ENCODE data around the gene WNT3A. TPM values are rescaled to one million over a fixed set of nuclear protein-coding genes. Genes with fewer than 3 reads are reported as not detected.

The WNT3A gene
- total and polyA plus RNA-seq, 2 donors = 0.02 TPM; not detected in 1

DNA sequence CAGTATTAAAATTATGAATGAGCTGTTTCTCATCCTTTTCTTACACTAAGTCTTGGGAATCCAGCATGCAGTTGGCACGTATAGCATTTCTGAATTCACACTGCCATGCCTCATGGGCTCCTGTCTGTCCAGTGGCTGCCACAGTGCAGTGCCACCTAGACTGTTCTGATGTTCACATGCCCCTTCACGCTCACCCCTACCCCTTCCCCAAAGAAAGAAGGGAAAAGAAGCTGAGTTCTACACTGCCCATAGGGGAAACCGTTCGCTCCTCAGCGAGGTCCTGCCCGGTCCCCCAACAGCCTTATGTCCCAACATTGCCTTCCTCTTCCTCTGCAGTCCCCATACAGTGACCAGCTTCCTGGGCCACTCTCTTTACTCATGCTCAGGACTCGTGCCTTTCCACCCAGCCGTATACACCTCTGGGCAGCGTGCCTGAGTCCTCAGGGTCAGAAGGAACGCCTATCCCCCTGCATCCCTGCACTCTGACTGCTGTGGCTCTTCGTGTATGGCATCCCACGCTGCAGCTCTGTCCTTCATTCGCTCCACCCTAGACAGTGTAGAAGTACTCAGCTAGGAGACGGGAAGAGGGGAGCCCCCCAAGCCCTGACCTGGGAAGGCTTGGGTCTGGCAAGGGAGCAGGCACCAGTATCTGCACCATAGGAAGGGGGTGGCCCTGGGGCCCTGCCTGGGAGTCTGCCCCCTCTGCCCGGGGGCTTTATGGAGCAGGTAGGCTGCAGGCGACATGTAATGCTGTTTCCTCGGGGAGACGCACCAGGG is 51.6 kb downstream of the WNT3A start:
- Histone ChIP-seq H3K4me1 (ENCODE audit: control insufficient read depth in 2 of 2, insufficient read depth in 2 of 2, low read length in 2 of 2) (peaks cover 4 to 14% of the 10 kb centered on the region in 2 donors), H3K27ac (ENCODE audit: low read depth in 1 of 2, low read length in 1 of 2) (no peak overlapping the region), H3K4me3 (ENCODE audit: low read length in 2 of 2) (no peak overlapping the region), H3K27me3 (ENCODE audit: control insufficient read depth in 2 of 2, insufficient read depth in 1 of 2, low read length in 1 of 2) (peaks cover 40 to 78% of the 10 kb centered on the region in 2 donors), H3K36me3 (ENCODE audit: control insufficient read depth in 2 of 2, insufficient read depth in 2 of 2, low read length in 1 of 2) (no peaks in the 10 kb centered on the region), H3K9me3 (ENCODE audit: control insufficient read depth in 2 of 2, insufficient read depth in 1 of 2, low read length in 1 of 2) (peaks cover 3 to 15% of the 10 kb centered on the region in 2 donors)
- DNase-seq (ENCODE audit: low read depth in 6 of 9, low spot score in 9 of 9) = no peak
- WGBS = 57% methylated on average over 18 of the region's 18 CpGs

DNA sequence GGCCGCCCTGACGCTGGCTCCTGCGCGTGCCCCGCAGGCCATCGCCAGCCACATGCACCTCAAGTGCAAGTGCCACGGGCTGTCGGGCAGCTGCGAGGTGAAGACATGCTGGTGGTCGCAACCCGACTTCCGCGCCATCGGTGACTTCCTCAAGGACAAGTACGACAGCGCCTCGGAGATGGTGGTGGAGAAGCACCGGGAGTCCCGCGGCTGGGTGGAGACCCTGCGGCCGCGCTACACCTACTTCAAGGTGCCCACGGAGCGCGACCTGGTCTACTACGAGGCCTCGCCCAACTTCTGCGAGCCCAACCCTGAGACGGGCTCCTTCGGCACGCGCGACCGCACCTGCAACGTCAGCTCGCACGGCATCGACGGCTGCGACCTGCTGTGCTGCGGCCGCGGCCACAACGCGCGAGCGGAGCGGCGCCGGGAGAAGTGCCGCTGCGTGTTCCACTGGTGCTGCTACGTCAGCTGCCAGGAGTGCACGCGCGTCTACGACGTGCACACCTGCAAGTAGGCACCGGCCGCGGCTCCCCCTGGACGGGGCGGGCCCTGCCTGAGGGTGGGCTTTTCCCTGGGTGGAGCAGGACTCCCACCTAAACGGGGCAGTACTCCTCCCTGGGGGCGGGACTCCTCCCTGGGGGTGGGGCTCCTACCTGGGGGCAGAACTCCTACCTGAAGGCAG is 52.3 kb downstream of the WNT3A start:
- 13% methylated on average over 66 of the region's 66 CpGs for WGBS
- peaks cover 4 to 14% of the 10 kb centered on the region in 2 donors for H3K4me1 ChIP-seq (ENCODE audit: control insufficient read depth in 2 of 2, insufficient read depth in 2 of 2, low read length in 2 of 2)
- peaks cover 40 to 84% of the 10 kb centered on the region in 2 donors for H3K27me3 ChIP-seq (ENCODE audit: control insufficient read depth in 2 of 2, insufficient read depth in 1 of 2, low read length in 1 of 2)
- H3K4me3 ChIP-seq (ENCODE audit: low read length in 2 of 2) = peak overlapping the region in 1 of 2 donors; percentile 29
- H3K36me3 ChIP-seq (ENCODE audit: control insufficient read depth in 2 of 2, insufficient read depth in 2 of 2, low read length in 1 of 2) = no peaks in the 10 kb centered on the region
- peak in 1 of 9 donors; percentile 35 for DNase-seq (ENCODE audit: low read depth in 6 of 9, low spot score in 9 of 9)
- H3K27ac ChIP-seq (ENCODE audit: low read depth in 1 of 2, low read length in 1 of 2) = no peak overlapping the region
- H3K9me3 ChIP-seq (ENCODE audit: control insufficient read depth in 2 of 2, insufficient read depth in 1 of 2, low read length in 1 of 2) = peaks cover 3 to 15% of the 10 kb centered on the region in 2 donors

DNA sequence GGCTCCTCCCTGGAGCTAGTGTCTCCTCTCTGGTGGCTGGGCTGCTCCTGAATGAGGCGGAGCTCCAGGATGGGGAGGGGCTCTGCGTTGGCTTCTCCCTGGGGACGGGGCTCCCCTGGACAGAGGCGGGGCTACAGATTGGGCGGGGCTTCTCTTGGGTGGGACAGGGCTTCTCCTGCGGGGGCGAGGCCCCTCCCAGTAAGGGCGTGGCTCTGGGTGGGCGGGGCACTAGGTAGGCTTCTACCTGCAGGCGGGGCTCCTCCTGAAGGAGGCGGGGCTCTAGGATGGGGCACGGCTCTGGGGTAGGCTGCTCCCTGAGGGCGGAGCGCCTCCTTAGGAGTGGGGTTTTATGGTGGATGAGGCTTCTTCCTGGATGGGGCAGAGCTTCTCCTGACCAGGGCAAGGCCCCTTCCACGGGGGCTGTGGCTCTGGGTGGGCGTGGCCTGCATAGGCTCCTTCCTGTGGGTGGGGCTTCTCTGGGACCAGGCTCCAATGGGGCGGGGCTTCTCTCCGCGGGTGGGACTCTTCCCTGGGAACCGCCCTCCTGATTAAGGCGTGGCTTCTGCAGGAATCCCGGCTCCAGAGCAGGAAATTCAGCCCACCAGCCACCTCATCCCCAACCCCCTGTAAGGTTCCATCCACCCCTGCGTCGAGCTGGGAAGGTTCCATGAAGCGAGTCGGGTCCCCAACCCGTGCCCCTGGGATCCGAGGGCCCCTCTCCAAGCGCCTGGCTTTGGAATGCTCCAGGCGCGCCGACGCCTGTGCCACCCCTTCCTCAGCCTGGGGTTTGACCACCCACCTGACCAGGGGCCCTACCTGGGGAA is 53.0 kb downstream of the WNT3A start:
- H3K36me3 ChIP-seq (ENCODE audit: control insufficient read depth in 2 of 2, insufficient read depth in 2 of 2, low read length in 1 of 2) = no peaks in the 10 kb centered on the region
- peaks cover 3 to 15% of the 10 kb centered on the region in 2 donors for H3K9me3 ChIP-seq (ENCODE audit: control insufficient read depth in 2 of 2, insufficient read depth in 1 of 2, low read length in 1 of 2)
- no peak overlapping the region for H3K27ac ChIP-seq (ENCODE audit: low read depth in 1 of 2, low read length in 1 of 2)
- DNase-seq (ENCODE audit: low read depth in 6 of 9, low spot score in 9 of 9) = peak in 2 of 9 donors; percentile 36 to 45
- 9% methylated on average over 33 of the region's 33 CpGs for WGBS
- H3K4me3 ChIP-seq (ENCODE audit: low read length in 2 of 2) = peak overlapping the region in 1 of 2 donors; percentile 29
- peaks cover 40 to 86% of the 10 kb centered on the region in 2 donors for H3K27me3 ChIP-seq (ENCODE audit: control insufficient read depth in 2 of 2, insufficient read depth in 1 of 2, low read length in 1 of 2)
- H3K4me1 ChIP-seq (ENCODE audit: control insufficient read depth in 2 of 2, insufficient read depth in 2 of 2, low read length in 2 of 2) = peaks cover 4 to 14% of the 10 kb centered on the region in 2 donors

DNA sequence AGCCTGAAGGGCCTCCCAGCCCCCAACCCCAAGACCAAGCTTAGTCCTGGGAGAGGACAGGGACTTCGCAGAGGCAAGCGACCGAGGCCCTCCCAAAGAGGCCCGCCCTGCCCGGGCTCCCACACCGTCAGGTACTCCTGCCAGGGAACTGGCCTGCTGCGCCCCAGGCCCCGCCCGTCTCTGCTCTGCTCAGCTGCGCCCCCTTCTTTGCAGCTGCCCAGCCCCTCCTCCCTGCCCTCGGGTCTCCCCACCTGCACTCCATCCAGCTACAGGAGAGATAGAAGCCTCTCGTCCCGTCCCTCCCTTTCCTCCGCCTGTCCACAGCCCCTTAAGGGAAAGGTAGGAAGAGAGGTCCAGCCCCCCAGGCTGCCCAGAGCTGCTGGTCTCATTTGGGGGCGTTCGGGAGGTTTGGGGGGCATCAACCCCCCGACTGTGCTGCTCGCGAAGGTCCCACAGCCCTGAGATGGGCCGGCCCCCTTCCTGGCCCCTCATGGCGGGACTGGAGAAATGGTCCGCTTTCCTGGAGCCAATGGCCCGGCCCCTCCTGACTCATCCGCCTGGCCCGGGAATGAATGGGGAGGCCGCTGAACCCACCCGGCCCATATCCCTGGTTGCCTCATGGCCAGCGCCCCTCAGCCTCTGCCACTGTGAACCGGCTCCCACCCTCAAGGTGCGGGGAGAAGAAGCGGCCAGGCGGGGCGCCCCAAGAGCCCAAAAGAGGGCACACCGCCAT is 53.8 kb downstream of the WNT3A start:
- WGBS = 16% methylated on average over 34 of the region's 34 CpGs
- Histone ChIP-seq H3K4me1 (ENCODE audit: control insufficient read depth in 2 of 2, insufficient read depth in 2 of 2, low read length in 2 of 2) (peaks cover 4 to 14% of the 10 kb centered on the region in 2 donors), H3K9me3 (ENCODE audit: control insufficient read depth in 2 of 2, insufficient read depth in 1 of 2, low read length in 1 of 2) (peaks cover 3 to 15% of the 10 kb centered on the region in 2 donors), H3K4me3 (ENCODE audit: low read length in 2 of 2) (no peak overlapping the region), H3K27me3 (ENCODE audit: control insufficient read depth in 2 of 2, insufficient read depth in 1 of 2, low read length in 1 of 2) (peaks cover 40 to 92% of the 10 kb centered on the region in 2 donors), H3K27ac (ENCODE audit: low read depth in 1 of 2, low read length in 1 of 2) (no peak overlapping the region), H3K36me3 (ENCODE audit: control insufficient read depth in 2 of 2, insufficient read depth in 2 of 2, low read length in 1 of 2) (no peaks in the 10 kb centered on the region)
- no peak for DNase-seq (ENCODE audit: low read depth in 6 of 9, low spot score in 9 of 9)

DNA sequence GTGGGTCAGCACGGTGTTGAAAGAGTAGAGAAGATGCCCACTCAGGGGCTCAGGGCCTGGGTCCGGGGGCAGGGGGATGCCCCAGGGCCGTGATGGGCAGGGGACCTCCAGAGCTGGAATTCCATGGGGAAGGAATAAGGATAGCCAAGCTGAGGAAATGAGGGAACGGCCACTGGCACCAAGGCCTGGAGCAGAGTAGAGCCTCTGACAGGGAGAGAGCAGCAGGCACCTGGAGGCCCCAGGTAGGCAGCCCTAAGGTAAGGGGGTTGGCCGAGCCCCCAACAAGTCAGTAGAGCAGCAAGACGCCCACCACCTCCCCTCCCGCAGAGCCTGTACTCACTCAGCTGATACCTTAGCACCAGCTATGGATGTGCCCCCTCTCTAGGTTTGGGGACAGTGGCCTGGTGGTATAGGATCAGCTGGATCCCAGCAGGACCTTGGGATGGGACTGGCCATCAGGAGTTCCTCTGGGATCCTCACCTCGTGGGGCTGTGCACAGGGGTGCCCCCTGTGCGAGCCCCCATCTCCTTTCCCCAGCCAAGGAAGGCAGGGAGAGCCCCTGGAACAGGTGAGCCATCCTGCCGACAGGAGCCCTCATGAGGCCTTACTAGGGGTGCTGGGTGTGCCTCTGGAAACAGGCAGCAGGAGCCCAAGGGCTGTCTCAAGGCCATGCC is 54.8 kb downstream of the WNT3A start:
- H3K4me1 ChIP-seq (ENCODE audit: control insufficient read depth in 2 of 2, insufficient read depth in 2 of 2, low read length in 2 of 2) = peaks cover 4 to 14% of the 10 kb centered on the region in 2 donors
- H3K36me3 ChIP-seq (ENCODE audit: control insufficient read depth in 2 of 2, insufficient read depth in 2 of 2, low read length in 1 of 2) = no peaks in the 10 kb centered on the region
- peaks cover 3 to 15% of the 10 kb centered on the region in 2 donors for H3K9me3 ChIP-seq (ENCODE audit: control insufficient read depth in 2 of 2, insufficient read depth in 1 of 2, low read length in 1 of 2)
- no peak overlapping the region for H3K27ac ChIP-seq (ENCODE audit: low read depth in 1 of 2, low read length in 1 of 2)
- WGBS = 80% methylated on average over 10 of the region's 10 CpGs
- no peak overlapping the region for H3K4me3 ChIP-seq (ENCODE audit: low read length in 2 of 2)
- peaks cover 36 to 93% of the 10 kb centered on the region in 2 donors for H3K27me3 ChIP-seq (ENCODE audit: control insufficient read depth in 2 of 2, insufficient read depth in 1 of 2, low read length in 1 of 2)
- no peak for DNase-seq (ENCODE audit: low read depth in 6 of 9, low spot score in 9 of 9)

DNA sequence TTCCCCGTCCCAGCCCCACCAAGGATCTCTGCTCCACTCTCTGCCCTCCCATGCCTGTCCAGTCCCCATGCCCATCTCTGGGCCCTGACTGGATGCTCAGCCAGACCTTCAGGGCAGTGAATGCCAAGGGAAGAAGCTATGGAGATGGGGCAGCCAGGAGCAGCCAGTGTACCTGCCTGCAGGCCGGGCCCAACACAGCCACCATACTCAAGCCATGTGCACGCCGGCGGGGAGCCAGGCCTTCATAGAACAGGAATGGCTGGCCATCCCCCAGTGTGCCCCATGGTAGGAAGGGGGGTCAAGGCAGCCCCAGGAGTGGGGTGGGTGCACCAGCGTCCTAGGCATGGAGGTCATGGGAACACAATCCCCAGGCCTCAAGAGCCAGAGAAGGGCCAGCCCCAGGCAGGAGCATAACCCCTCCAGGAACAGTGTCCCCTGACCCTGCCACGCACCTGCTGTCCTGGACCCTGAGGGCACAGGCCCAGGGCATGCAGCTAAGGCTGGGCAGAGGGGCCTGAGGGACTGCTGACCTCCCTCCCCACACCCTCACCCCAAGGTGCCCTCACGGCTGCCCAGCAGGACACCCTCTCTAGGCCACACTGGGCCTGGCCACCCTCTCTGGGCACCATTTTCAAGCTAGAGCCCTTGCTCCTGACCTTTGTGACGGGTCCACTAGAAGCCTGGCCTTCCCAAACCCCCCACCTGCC is 55.4 kb downstream of the WNT3A start:
- H3K4me1 ChIP-seq (ENCODE audit: control insufficient read depth in 2 of 2, insufficient read depth in 2 of 2, low read length in 2 of 2) = peaks cover 4 to 14% of the 10 kb centered on the region in 2 donors
- H3K27ac ChIP-seq (ENCODE audit: low read depth in 1 of 2, low read length in 1 of 2) = no peak overlapping the region
- H3K36me3 ChIP-seq (ENCODE audit: control insufficient read depth in 2 of 2, insufficient read depth in 2 of 2, low read length in 1 of 2) = no peaks in the 10 kb centered on the region
- peaks cover 36 to 95% of the 10 kb centered on the region in 2 donors for H3K27me3 ChIP-seq (ENCODE audit: control insufficient read depth in 2 of 2, insufficient read depth in 1 of 2, low read length in 1 of 2)
- no peak overlapping the region for H3K4me3 ChIP-seq (ENCODE audit: low read length in 2 of 2)
- no peak for DNase-seq (ENCODE audit: low read depth in 6 of 9, low spot score in 9 of 9)
- 96% methylated on average over 9 of the region's 9 CpGs for WGBS
- peaks cover 3 to 15% of the 10 kb centered on the region in 2 donors for H3K9me3 ChIP-seq (ENCODE audit: control insufficient read depth in 2 of 2, insufficient read depth in 1 of 2, low read length in 1 of 2)

DNA sequence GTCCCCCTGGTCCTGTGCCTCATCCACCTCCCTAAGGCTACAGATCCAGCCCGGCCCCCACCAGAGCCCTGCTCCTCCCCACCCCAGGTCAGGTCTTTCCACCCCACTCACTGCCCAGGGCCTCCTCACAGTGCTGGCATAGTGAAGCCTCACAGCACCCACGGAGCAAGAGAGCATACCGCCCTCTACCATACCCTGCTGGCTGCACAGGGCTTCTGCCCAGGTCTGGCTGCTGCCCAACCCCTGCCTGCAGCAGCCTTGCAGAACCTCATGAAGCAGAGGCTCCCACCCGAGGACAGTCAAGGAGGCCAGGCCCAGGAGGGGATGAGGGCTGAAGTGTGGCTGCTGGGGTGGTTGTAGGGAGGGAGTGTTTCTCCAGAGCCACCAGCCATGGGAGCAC is 56.0 kb downstream of the WNT3A start:
- H3K4me1 ChIP-seq (ENCODE audit: control insufficient read depth in 2 of 2, insufficient read depth in 2 of 2, low read length in 2 of 2) = peaks cover 4 to 14% of the 10 kb centered on the region in 2 donors
- 82% methylated on average over 4 of the region's 4 CpGs for WGBS
- no peaks in the 10 kb centered on the region for H3K36me3 ChIP-seq (ENCODE audit: control insufficient read depth in 2 of 2, insufficient read depth in 2 of 2, low read length in 1 of 2)
- H3K4me3 ChIP-seq (ENCODE audit: low read length in 2 of 2) = no peak overlapping the region
- no peak overlapping the region for H3K27ac ChIP-seq (ENCODE audit: low read depth in 1 of 2, low read length in 1 of 2)
- H3K9me3 ChIP-seq (ENCODE audit: control insufficient read depth in 2 of 2, insufficient read depth in 1 of 2, low read length in 1 of 2) = peaks cover 3 to 15% of the 10 kb centered on the region in 2 donors
- no peak for DNase-seq (ENCODE audit: low read depth in 6 of 9, low spot score in 9 of 9)
- peaks cover 32 to 95% of the 10 kb centered on the region in 2 donors for H3K27me3 ChIP-seq (ENCODE audit: control insufficient read depth in 2 of 2, insufficient read depth in 1 of 2, low read length in 1 of 2)
